DMS 273 (cell line): Measurements from ENCODE around the gene FRMPD2.
"Not testable (repeated sequence)": the region's sequence is repeated elsewhere in the genome, so short reads cannot be mapped to it uniquely, and the experiment has no call there.

Source experiments
- DNase-seq: peaks from one replicate; lab custom pipeline; 2025; ENCODE audit not compliant: unreplicated experiment; lab: John Stamatoyannopoulos, UW

The FRMPD2 gene

GRCh38 chr10:48209241-48209640 lies 65.3 kb downstream of the FRMPD2 start:
- DNase-seq: no peak

- no peak for DNase-seq
Measured at GRCh38 chr10:48207853-48208252, 66.6 kb downstream of the FRMPD2 start.

- no peak for DNase-seq
Measured at GRCh38 chr10:48206482-48207250, 67.8 kb downstream of the FRMPD2 start.

- no peak for DNase-seq
Measured at GRCh38 chr10:48205918-48206317, 68.6 kb downstream of the FRMPD2 start.

- DNase-seq: peak; percentile 3
Measured at GRCh38 chr10:48199580-48200377, 74.7 kb downstream of the FRMPD2 start.

GRCh38 chr10:48197236-48197899 lies 77.1 kb downstream of the FRMPD2 start:
- DNase-seq: no peak

GRCh38 chr10:48195803-48196202 lies 78.7 kb downstream of the FRMPD2 start:
- DNase-seq: no peak

GRCh38 chr10:48194830-48195229 lies 79.7 kb downstream of the FRMPD2 start:
- DNase-seq: no peak

- DNase-seq: no peak
Measured at GRCh38 chr10:48193556-48193955, 80.9 kb downstream of the FRMPD2 start.

GRCh38 chr10:48192881-48193450 lies 81.5 kb downstream of the FRMPD2 start:
- DNase-seq: no peak

GRCh38 chr10:48187713-48188485 lies 86.6 kb downstream of the FRMPD2 start:
- peak; percentile 3 for DNase-seq

- DNase-seq: no peak
Measured at GRCh38 chr10:48187126-48187525, 87.4 kb downstream of the FRMPD2 start.

- DNase-seq: not testable (repeated sequence)
Measured at GRCh38 chr10:48186264-48186804, 88.2 kb downstream of the FRMPD2 start.

GRCh38 chr10:48184224-48184623 lies 90.3 kb downstream of the FRMPD2 start:
- DNase-seq: no peak

GRCh38 chr10:48172715-48173114 lies 101.8 kb downstream of the FRMPD2 start:
- peak; percentile 66 for DNase-seq

GRCh38 chr10:48160670-48161069 lies 113.8 kb downstream of the FRMPD2 start:
- not testable (repeated sequence) for DNase-seq

- peak; percentile 74 for DNase-seq
Measured at GRCh38 chr10:48160163-48160562, 114.3 kb downstream of the FRMPD2 start.

GRCh38 chr10:48154211-48155140 lies 120.0 kb downstream of the FRMPD2 start:
- not testable (repeated sequence) for DNase-seq

- DNase-seq: not testable (repeated sequence)
Measured at GRCh38 chr10:48147643-48148042, 126.9 kb downstream of the FRMPD2 start.
